Epithelial cell of proximal tubule (primary cell): ENCODE results near the gene NID2. TPM values are rescaled to one million over a fixed set of nuclear protein-coding genes. Genes with fewer than 3 reads are reported as not detected.

Experiments
- DNase-seq: peaks from one replicate; pipeline ENCODE4 v3.0.0-alpha.2; 2011; ENCODE audit warnings: low read depth
- H3K4me3 ChIP-seq: 2 replicates; pipeline ENCODE4 v1.5.1; 2011; ENCODE audit warnings: low read depth, mild to moderate bottlenecking, low read length
- total RNA-seq: library from RNA; depleted of rRNA; stranded (reverse); fragments of >200 nt; gene quantifications from 2 replicates; pipeline ENCODE4 v1.2.3, GENCODE V29; 2015
- TF ChIP-seq, protein P1 (sequence below): conservative IDR thresholded peaks from 2 replicates; pipeline ENCODE4 v1.5.1; 2012; ENCODE audit warnings: low read depth, mild to moderate bottlenecking, low read length

The NID2 gene
- total RNA-seq, 1 donor from 2014 or later = 13.5 TPM

DNA sequence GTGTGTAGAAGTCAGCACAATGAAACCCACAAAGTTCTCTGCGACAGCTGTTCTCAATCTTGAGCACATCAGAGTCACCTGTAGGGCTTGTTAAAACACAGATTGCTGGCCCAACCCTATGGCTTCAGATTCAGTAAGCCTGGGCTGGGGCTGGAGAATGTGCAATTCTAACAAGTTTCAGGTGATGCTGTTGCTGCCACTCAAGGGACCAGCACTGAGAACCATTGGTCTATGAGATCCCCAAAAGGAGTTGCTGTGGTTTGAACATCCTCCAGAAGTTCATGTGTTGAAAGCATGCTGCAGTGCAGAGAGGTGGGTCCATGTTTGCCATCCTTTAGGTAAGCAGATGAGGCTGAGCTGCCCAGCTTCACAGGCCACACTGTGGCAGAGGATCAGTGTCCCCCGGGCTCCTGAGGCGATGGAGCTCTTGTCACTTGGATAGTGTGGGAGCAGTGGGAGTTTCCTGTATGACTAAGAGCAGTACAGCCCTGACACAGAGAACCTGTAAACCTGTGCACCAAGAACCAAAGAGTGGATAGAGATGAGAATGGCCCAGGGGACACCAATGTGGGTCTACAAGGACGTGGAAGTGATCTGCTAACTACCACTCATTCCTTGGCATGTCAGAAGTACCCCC is 87.5 kb downstream of the NID2 start:
- DNase-seq = no peak
- no peak overlapping the region for H3K4me3 ChIP-seq
- TF ChIP-seq, protein P1, sequence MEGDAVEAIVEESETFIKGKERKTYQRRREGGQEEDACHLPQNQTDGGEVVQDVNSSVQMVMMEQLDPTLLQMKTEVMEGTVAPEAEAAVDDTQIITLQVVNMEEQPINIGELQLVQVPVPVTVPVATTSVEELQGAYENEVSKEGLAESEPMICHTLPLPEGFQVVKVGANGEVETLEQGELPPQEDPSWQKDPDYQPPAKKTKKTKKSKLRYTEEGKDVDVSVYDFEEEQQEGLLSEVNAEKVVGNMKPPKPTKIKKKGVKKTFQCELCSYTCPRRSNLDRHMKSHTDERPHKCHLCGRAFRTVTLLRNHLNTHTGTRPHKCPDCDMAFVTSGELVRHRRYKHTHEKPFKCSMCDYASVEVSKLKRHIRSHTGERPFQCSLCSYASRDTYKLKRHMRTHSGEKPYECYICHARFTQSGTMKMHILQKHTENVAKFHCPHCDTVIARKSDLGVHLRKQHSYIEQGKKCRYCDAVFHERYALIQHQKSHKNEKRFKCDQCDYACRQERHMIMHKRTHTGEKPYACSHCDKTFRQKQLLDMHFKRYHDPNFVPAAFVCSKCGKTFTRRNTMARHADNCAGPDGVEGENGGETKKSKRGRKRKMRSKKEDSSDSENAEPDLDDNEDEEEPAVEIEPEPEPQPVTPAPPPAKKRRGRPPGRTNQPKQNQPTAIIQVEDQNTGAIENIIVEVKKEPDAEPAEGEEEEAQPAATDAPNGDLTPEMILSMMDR = no peak

DNA sequence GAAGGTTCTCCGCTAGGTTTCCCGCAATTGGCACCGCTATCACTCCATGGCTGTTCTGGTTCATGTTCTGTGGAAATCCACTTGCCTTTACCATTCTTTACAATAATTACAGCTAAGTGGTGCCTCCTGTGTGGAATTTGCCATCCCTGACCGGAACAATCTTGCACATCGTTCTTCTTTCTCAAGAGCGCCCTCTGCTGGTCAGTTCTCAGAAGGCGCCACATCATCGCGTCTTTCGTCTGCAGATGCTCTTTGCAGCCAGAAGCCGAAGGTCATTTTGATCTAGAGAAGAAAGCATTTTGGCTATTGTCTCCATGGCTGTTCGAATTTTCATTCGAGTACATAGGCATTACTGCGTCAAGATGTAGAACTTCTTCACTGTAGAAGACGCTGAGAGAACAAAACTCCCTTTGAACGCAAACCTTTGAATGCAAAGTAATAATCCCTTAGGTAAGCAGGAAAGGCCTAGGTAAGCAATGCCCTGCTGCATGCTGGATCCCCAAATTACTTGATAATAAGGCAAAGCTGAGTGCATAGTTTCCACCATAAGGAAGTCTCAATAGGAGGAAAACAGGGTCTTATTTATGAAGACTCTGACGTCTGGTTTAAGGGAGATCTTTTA is 89.7 kb downstream of the NID2 start:
- no peak for DNase-seq
- H3K4me3 ChIP-seq = no peak overlapping the region

DNA sequence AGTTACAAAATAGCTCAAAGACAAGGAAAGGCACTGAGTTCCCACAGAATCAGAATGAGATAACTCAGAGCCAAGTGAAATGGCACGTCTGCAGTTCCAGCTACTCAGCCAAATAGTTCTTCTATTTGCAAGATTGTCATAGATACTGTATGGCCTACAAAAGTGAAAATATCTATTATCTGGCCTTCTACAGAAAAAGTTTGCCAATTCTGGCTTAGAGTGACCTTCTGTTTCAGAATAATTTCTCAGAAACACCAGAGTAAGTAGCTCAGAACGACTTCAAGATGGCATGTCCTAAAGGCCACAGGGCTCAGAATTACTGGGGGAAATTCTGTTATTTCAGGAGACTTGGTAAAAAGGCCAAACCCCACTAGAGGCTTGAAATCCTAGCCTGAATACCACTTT is 90.2 kb downstream of the NID2 start:
- no peak for DNase-seq
- TF ChIP-seq, protein P1 = no peak
- no peak overlapping the region for H3K4me3 ChIP-seq

More for the DNA sequence above, 89.7 kb downstream of the NID2 start:
- TF ChIP-seq, protein P1 = peak; percentile 90

DNA sequence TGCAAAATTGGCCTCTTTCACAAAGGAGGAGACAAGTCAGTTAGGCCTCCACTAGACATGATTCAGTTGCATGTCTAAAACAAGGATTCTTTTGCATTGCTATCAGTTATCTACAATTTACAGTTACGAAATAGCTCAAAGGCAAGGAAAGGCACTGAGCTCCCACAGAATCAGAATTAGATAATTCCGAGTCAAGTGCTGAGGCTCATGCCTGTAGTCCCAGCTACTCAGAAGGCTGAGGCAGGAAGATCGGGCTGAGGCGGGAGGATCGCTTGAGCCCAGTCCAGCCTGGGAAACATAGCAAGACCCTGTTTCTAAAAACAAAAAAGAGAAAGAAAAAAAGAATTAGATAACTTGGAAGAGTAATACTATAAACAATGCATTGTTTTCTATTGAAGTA is 91.8 kb downstream of the NID2 start:
- no peak for DNase-seq
- no peak overlapping the region for H3K4me3 ChIP-seq
- TF ChIP-seq, protein P1 = no peak

DNA sequence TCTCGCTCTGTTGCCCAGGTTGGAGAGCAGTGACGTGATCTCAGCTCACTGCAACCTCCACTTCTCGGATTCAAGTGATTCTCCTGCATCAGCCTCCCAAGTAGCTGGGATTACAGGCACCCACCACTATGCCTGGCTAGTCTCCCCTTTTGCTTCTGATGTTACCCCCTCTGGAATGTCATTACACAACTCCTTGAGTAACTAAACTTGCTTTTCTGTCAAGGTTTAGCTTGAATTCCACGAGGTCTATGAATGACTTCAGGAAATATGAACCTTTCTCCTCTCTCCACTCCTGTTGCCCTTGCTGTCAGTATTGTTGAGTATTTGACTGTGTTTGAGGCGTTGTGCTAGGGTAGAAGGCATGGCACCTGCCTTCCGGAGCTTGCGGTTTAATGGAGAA is 96.3 kb downstream of the NID2 start:
- H3K4me3 ChIP-seq = no peak overlapping the region
- TF ChIP-seq, protein P1 = no peak
- DNase-seq = no peak

DNA sequence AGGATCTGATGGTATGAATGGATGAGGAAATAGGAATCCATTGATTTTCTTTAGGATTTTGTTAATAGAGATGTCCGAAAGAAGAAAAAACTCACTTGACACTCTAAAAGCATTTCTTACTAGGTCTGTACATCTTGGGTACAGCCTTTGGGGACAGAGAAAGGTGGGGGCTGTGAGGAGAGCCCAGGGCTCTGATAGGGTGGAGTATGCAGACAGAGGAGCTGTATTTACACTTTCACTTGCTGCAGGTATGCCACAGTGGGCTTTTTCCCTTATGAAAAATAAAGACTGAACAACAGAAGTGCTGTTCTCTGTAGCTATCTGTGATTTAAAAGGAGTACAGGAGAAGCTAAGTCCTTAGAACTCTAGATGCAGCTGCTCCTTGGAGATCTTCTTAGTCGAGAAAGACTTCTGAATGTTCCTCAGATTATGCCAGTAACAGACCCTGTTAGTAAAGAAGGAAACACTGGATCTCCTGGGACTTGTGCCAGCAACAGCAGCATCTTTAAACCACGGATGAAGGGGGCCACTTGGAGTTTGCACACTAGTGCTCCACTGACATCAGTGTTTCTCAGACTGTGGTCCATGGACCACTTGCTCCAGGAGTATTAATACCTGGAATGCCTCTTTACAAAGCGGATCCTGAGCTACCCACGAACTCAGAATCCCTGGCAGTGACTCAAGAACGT is 98.9 kb downstream of the NID2 start:
- no peak overlapping the region for H3K4me3 ChIP-seq
- TF ChIP-seq, protein P1 = no peak
- no peak for DNase-seq
